ENCODE measurements around the gene PPM1J.

The PPM1J gene

DNA sequence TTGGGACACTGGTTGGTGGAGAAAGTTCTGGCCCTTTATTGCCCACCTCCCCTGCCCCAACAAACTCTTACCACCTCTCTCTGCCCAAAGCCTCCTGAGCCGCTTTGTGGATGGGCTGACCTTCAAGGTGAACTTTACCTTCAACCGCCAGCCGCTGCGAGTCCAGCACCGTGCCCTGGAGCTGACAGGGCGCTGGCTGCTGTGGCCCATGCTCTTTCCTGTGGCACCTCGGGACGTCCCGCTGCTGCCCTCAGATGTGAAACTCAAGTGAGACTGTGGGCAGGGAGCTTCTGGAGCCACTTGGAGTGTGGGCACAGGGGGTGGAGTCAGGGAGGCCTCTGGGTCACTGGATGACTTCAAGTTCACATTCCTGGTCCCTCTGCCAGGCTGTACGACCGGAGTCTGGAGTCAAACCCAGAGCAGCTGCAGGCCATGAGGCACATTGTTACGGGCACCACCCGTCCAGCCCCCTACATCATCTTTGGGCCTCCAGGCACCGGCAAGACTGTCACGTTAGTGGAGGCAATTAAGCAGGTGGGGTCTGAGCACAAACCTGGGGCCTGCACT is 20.7 kb downstream of the PPM1J start:
- Histone ChIP-seq H3K4me3 (ENCODE audit: low read depth in 1 of 2, low read length in 2 of 2) (no peak overlapping the region), H3K9me3 (ENCODE audit: low read length) (no peaks in the 10 kb centered on the region), H3K27me3 (ENCODE audit: control insufficient read depth in 1 of 2, insufficient read depth in 2 of 2, low read length in 2 of 2) (no peaks in the 10 kb centered on the region), H3K9ac (ENCODE audit: low read length) (no peak overlapping the region), H3K4me1 (ENCODE audit: insufficient read depth, low read length) (peaks cover under 1% of the 10 kb centered on the region), H3K27ac (ENCODE audit: low read depth, low read length) (no peak overlapping the region), H3K36me3 (ENCODE audit: insufficient read depth, low read length) (peaks cover 82% of the 10 kb centered on the region)

DNA sequence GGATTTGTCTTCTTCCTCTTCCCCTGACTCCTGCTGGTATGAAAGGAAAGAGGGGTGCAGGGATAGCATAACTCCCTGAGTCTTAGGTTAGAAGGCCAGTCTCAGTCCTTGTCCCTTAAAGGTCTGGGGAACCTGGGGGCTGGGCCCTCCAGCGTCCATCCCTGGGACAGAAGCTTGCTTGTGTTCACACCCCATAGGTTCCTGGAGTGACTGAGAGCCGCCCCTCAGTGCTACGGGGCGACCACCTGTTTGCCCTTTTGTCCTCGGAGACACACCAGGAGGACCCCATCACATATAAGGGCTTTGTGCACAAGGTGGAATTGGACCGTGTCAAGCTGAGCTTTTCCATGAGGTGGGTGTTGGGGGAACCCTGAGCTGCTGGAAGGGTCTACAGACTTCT is 21.3 kb downstream of the PPM1J start:
- H3K4me1 ChIP-seq (ENCODE audit: insufficient read depth, low read length) = no peaks in the 10 kb centered on the region
- no peak overlapping the region for H3K9ac ChIP-seq (ENCODE audit: low read length)
- H3K27me3 ChIP-seq (ENCODE audit: control insufficient read depth in 1 of 2, insufficient read depth in 2 of 2, low read length in 2 of 2) = no peaks in the 10 kb centered on the region
- H3K9me3 ChIP-seq (ENCODE audit: low read length) = no peaks in the 10 kb centered on the region
- H3K27ac ChIP-seq (ENCODE audit: low read depth, low read length) = no peak overlapping the region
- H3K4me3 ChIP-seq (ENCODE audit: low read depth in 1 of 2, low read length in 2 of 2) = no peak overlapping the region
- H3K36me3 ChIP-seq (ENCODE audit: insufficient read depth, low read length) = peaks cover 78% of the 10 kb centered on the region

- Histone ChIP-seq H3K36me3 (ENCODE audit: insufficient read depth, low read length) (peaks cover 73% of the 10 kb centered on the region), H3K27me3 (ENCODE audit: control insufficient read depth in 1 of 2, insufficient read depth in 2 of 2, low read length in 2 of 2) (no peaks in the 10 kb centered on the region), H3K9ac (ENCODE audit: low read length) (no peak overlapping the region), H3K9me3 (ENCODE audit: low read length) (no peaks in the 10 kb centered on the region), H3K27ac (ENCODE audit: low read depth, low read length) (no peak overlapping the region), H3K4me1 (ENCODE audit: insufficient read depth, low read length) (no peaks in the 10 kb centered on the region), H3K4me3 (ENCODE audit: low read depth in 1 of 2, low read length in 2 of 2) (no peak overlapping the region)
Measured at GRCh38 chr1:112692681-112693080, 22.5 kb downstream of the PPM1J start.

DNA sequence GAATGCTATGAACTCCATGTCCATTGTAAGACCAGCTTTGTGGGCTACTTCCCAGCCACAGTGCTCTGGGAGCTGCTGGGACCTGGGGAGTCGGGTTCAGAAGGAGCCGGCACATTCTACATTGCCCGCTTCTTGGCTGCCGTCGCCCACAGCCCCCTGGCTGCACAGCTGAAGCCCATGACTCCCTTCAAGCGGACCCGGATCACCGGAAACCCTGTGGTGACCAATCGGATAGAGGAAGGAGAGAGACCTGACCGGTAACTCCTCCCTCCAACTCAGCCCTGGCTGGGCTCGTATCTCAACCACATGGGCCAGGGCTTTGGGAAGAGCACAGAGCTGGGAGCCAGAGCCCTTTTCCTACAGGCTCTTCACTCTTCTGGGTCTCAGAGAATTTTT is 25.3 kb downstream of the PPM1J start:
- Histone ChIP-seq H3K9me3 (ENCODE audit: low read length) (no peaks in the 10 kb centered on the region), H3K36me3 (ENCODE audit: insufficient read depth, low read length) (peaks cover 47% of the 10 kb centered on the region), H3K27ac (ENCODE audit: low read depth, low read length) (no peak overlapping the region), H3K9ac (ENCODE audit: low read length) (no peak overlapping the region), H3K4me3 (ENCODE audit: low read depth in 1 of 2, low read length in 2 of 2) (no peak overlapping the region), H3K4me1 (ENCODE audit: insufficient read depth, low read length) (no peaks in the 10 kb centered on the region), H3K27me3 (ENCODE audit: control insufficient read depth in 1 of 2, insufficient read depth in 2 of 2, low read length in 2 of 2) (no peaks in the 10 kb centered on the region)

- H3K36me3 ChIP-seq (ENCODE audit: insufficient read depth, low read length) = peaks cover 42% of the 10 kb centered on the region
- no peak overlapping the region for H3K27ac ChIP-seq (ENCODE audit: low read depth, low read length)
- no peaks in the 10 kb centered on the region for H3K4me1 ChIP-seq (ENCODE audit: insufficient read depth, low read length)
- no peaks in the 10 kb centered on the region for H3K9me3 ChIP-seq (ENCODE audit: low read length)
- no peak overlapping the region for H3K9ac ChIP-seq (ENCODE audit: low read length)
- no peak overlapping the region for H3K4me3 ChIP-seq (ENCODE audit: low read depth in 1 of 2, low read length in 2 of 2)
- H3K27me3 ChIP-seq (ENCODE audit: control insufficient read depth in 1 of 2, insufficient read depth in 2 of 2, low read length in 2 of 2) = no peaks in the 10 kb centered on the region
Measured at GRCh38 chr1:112689196-112689841, 25.8 kb downstream of the PPM1J start.

DNA sequence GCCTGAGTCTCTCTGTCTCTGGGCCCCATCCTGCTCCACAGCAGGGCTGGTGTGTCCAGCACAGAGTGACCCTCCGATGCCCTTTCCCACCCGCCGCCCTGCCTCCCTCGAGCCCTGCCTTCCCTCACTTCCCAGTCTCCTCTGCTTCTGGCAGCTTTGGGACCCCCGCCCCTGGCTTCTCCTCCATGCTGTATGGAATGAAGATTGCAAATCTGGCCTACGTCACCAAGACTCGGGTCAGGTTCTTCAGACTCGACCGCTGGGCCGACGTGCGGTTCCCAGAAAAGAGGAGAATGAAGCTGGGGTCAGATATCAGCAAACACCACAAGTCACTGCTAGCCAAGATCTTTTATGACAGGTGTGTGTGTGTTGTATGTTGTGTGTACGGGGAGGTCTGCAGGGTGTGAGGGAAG is 26.3 kb downstream of the PPM1J start:
- no peaks in the 10 kb centered on the region for H3K4me1 ChIP-seq (ENCODE audit: insufficient read depth, low read length)
- H3K9ac ChIP-seq (ENCODE audit: low read length) = no peak overlapping the region
- no peaks in the 10 kb centered on the region for H3K27me3 ChIP-seq (ENCODE audit: control insufficient read depth in 1 of 2, insufficient read depth in 2 of 2, low read length in 2 of 2)
- no peak overlapping the region for H3K27ac ChIP-seq (ENCODE audit: low read depth, low read length)
- no peaks in the 10 kb centered on the region for H3K9me3 ChIP-seq (ENCODE audit: low read length)
- peaks cover 36% of the 10 kb centered on the region for H3K36me3 ChIP-seq (ENCODE audit: insufficient read depth, low read length)
- no peak overlapping the region for H3K4me3 ChIP-seq (ENCODE audit: low read depth in 1 of 2, low read length in 2 of 2)

GRCh38 chr1:112687785-112688496 is 27.2 kb downstream of the PPM1J start:
- no peak overlapping the region for H3K4me3 ChIP-seq (ENCODE audit: low read depth in 1 of 2, low read length in 2 of 2)
- H3K9me3 ChIP-seq (ENCODE audit: low read length) = no peaks in the 10 kb centered on the region
- peaks cover 31% of the 10 kb centered on the region for H3K36me3 ChIP-seq (ENCODE audit: insufficient read depth, low read length)
- no peaks in the 10 kb centered on the region for H3K4me1 ChIP-seq (ENCODE audit: insufficient read depth, low read length)
- H3K27me3 ChIP-seq (ENCODE audit: control insufficient read depth in 1 of 2, insufficient read depth in 2 of 2, low read length in 2 of 2) = no peaks in the 10 kb centered on the region
- no peak overlapping the region for H3K9ac ChIP-seq (ENCODE audit: low read length)
- no peak overlapping the region for H3K27ac ChIP-seq (ENCODE audit: low read depth, low read length)

GRCh38 chr1:112687361-112687760 is 27.8 kb downstream of the PPM1J start:
- Histone ChIP-seq H3K4me1 (ENCODE audit: insufficient read depth, low read length) (no peaks in the 10 kb centered on the region), H3K36me3 (ENCODE audit: insufficient read depth, low read length) (peaks cover 25% of the 10 kb centered on the region), H3K27ac (ENCODE audit: low read depth, low read length) (no peak overlapping the region)

GRCh38 chr1:112686835-112687234 is 28.3 kb downstream of the PPM1J start:
- Histone ChIP-seq H3K9ac (ENCODE audit: low read length) (no peak overlapping the region), H3K27me3 (ENCODE audit: control insufficient read depth in 1 of 2, insufficient read depth in 2 of 2, low read length in 2 of 2) (no peaks in the 10 kb centered on the region), H3K36me3 (ENCODE audit: insufficient read depth, low read length) (peaks cover 20% of the 10 kb centered on the region), H3K27ac (ENCODE audit: low read depth, low read length) (no peak overlapping the region), H3K4me3 (ENCODE audit: low read depth in 1 of 2, low read length in 2 of 2) (no peak overlapping the region), H3K9me3 (ENCODE audit: low read length) (no peaks in the 10 kb centered on the region), H3K4me1 (ENCODE audit: insufficient read depth, low read length) (no peaks in the 10 kb centered on the region)

More at GRCh38 chr1:112687361-112687760, 27.8 kb downstream of the PPM1J start:
- Histone ChIP-seq H3K9ac (ENCODE audit: low read length) (no peak overlapping the region), H3K9me3 (ENCODE audit: low read length) (no peaks in the 10 kb centered on the region), H3K4me3 (ENCODE audit: low read depth in 1 of 2, low read length in 2 of 2) (no peak overlapping the region), H3K27me3 (ENCODE audit: control insufficient read depth in 1 of 2, insufficient read depth in 2 of 2, low read length in 2 of 2) (no peaks in the 10 kb centered on the region)

GRCh38 chr1:112686417-112686816 is 28.7 kb downstream of the PPM1J start:
- H3K9me3 ChIP-seq (ENCODE audit: low read length) = no peaks in the 10 kb centered on the region
- no peaks in the 10 kb centered on the region for H3K4me1 ChIP-seq (ENCODE audit: insufficient read depth, low read length)
- H3K9ac ChIP-seq (ENCODE audit: low read length) = no peak overlapping the region
- no peak overlapping the region for H3K27ac ChIP-seq (ENCODE audit: low read depth, low read length)
- H3K27me3 ChIP-seq (ENCODE audit: control insufficient read depth in 1 of 2, insufficient read depth in 2 of 2, low read length in 2 of 2) = no peaks in the 10 kb centered on the region
- peaks cover 16% of the 10 kb centered on the region for H3K36me3 ChIP-seq (ENCODE audit: insufficient read depth, low read length)
- H3K4me3 ChIP-seq (ENCODE audit: low read depth in 1 of 2, low read length in 2 of 2) = no peak overlapping the region

- Histone ChIP-seq H3K9me3 (ENCODE audit: low read length) (no peaks in the 10 kb centered on the region), H3K27ac (ENCODE audit: low read depth, low read length) (no peak overlapping the region), H3K36me3 (ENCODE audit: insufficient read depth, low read length) (peaks cover 15% of the 10 kb centered on the region), H3K9ac (ENCODE audit: low read length) (no peak overlapping the region), H3K4me3 (ENCODE audit: low read depth in 1 of 2, low read length in 2 of 2) (no peak overlapping the region), H3K4me1 (ENCODE audit: insufficient read depth, low read length) (no peaks in the 10 kb centered on the region), H3K27me3 (ENCODE audit: control insufficient read depth in 1 of 2, insufficient read depth in 2 of 2, low read length in 2 of 2) (no peaks in the 10 kb centered on the region)
Measured at GRCh38 chr1:112685913-112686312, 29.2 kb downstream of the PPM1J start.
